HepG2 (cell line): ENCODE results near the gene EGFL8. TPM values are rescaled to one million over a fixed set of nuclear protein-coding genes. Genes with fewer than 3 reads are reported as not detected.

ENCODE experiments used
- CREM ChIP-seq, 2 experiments: sonication (generic) in 1 of 2; formaldehyde crosslinking in 1 of 2; IDR thresholded peaks; 2 replicates each; pipeline versions ENCODE4 v1.4.0 to v1.6.1; 2016 to 2020; ENCODE audit warnings: antibody characterized with exemption in 1 of 2, mild to moderate bottlenecking in 1 of 2, missing genetic modification reagents in 1 of 2
- FOXP1 ChIP-seq, 2 experiments: fragments of 450-650 bp in 1 of 2; IDR thresholded peaks; 2 replicates each; pipeline ENCODE4 v1.6.1; 2017 to 2018; ENCODE audit warnings: antibody characterized with exemption in 1 of 2
- HNF4A ChIP-seq: sonication (generic); formaldehyde crosslinking; IDR thresholded peaks from 2 replicates; pipeline ENCODE4 v1.4.0; 2020; ENCODE audit warnings: missing genetic modification reagents
- HOXA3 ChIP-seq: sonication (generic); formaldehyde crosslinking; IDR thresholded peaks from 2 replicates; pipeline ENCODE4 v1.5.0; 2020; ENCODE audit warnings: missing genetic modification reagents
- JUNB ChIP-seq: sonication (generic); formaldehyde crosslinking; IDR thresholded peaks from 2 replicates; pipeline ENCODE4 v1.8.0; 2022; ENCODE audit warnings: missing genetic modification reagents, mild to moderate bottlenecking, borderline replicate concordance
- KLF11 ChIP-seq: IDR thresholded peaks from 2 replicates; pipeline ENCODE4 v1.6.1; 2016; ENCODE audit warnings: missing compliant biosample characterization
- MBNL3 ChIP-seq: fragments of 250-450 bp; sonication (Bioruptor Pico); conservative IDR thresholded peaks from 2 replicates; pipeline ENCODE4 v1.8.0; 2022; ENCODE audit warnings: mild to moderate bottlenecking, inconsistent platforms
- NFE2 ChIP-seq: sonication (generic); formaldehyde crosslinking; IDR thresholded peaks from 2 replicates; pipeline ENCODE4 v1.4.0; 2020; ENCODE audit warnings: missing genetic modification reagents
- NFRKB ChIP-seq: fragments of 450-650 bp; IDR thresholded peaks from 2 replicates; pipeline ENCODE4 v1.6.1; 2017
- PRMT3 ChIP-seq: sonication (generic); formaldehyde crosslinking; IDR thresholded peaks from 2 replicates; pipeline ENCODE4 v1.8.1; 2022; ENCODE audit warnings: low read depth, mild to moderate bottlenecking, moderate library complexity, missing genetic modification reagents, borderline replicate concordance
- RNF2 ChIP-seq: fragments of 450-650 bp; conservative IDR thresholded peaks from 2 replicates; pipeline ENCODE4 v1.6.1; 2016; ENCODE audit warnings: low read depth
- SIN3B ChIP-seq: fragments of 150-350 bp; IDR thresholded peaks from 2 replicates; pipeline ENCODE4 v1.6.1; 2014; ENCODE audit warnings: low read length
- SOX5 ChIP-seq: IDR thresholded peaks from 2 replicates; pipeline ENCODE4 v1.6.1; 2016; ENCODE audit warnings: borderline replicate concordance
- SRF ChIP-seq: IDR thresholded peaks from 2 replicates; pipeline ENCODE4 v1.6.1; 2011; ENCODE audit warnings: mild to moderate bottlenecking, low read depth, low read length, moderate library complexity
- TARDBP ChIP-seq: sonication (generic); formaldehyde crosslinking; IDR thresholded peaks from 2 replicates; pipeline ENCODE4 v1.8.0; 2022; ENCODE audit warnings: mild to moderate bottlenecking, missing genetic modification reagents
- ZBTB7B ChIP-seq: sonication (generic); formaldehyde crosslinking; IDR thresholded peaks from 2 replicates; pipeline ENCODE4 v1.4.0; 2020; ENCODE audit warnings: missing genetic modification reagents
- ZMAT3 ChIP-seq: sonication (generic); formaldehyde crosslinking; conservative IDR thresholded peaks from 2 replicates; pipeline ENCODE4 v1.7.0; 2021; ENCODE audit warnings: missing genetic modification reagents
- ZNF101 ChIP-seq: sonication (generic); formaldehyde crosslinking; IDR thresholded peaks from 2 replicates; pipeline ENCODE4 v1.4.0; 2020; ENCODE audit warnings: mild to moderate bottlenecking, low read depth, missing genetic modification reagents, borderline replicate concordance
- ZNF484 ChIP-seq: sonication (generic); formaldehyde crosslinking; IDR thresholded peaks from 2 replicates; pipeline ENCODE4 v1.5.1; 2020; ENCODE audit warnings: mild to moderate bottlenecking, low read depth, missing genetic modification reagents, borderline replicate concordance
- ZNF563 ChIP-seq: sonication (generic); formaldehyde crosslinking; IDR thresholded peaks from 2 replicates; pipeline ENCODE4 v1.8.0; 2022; ENCODE audit warnings: mild to moderate bottlenecking, moderate library complexity, missing genetic modification reagents
- ZNF629 ChIP-seq: sonication (generic); formaldehyde crosslinking; conservative IDR thresholded peaks from 2 replicates; pipeline ENCODE4 v1.5.0; 2020; ENCODE audit warnings: missing genetic modification reagents
- ZNF788 ChIP-seq: sonication (generic); formaldehyde crosslinking; IDR thresholded peaks from 2 replicates; pipeline ENCODE4 v1.5.0; 2020; ENCODE audit warnings: mild to moderate bottlenecking, missing genetic modification reagents, borderline replicate concordance
- polyA plus RNA-seq, 8 experiments: library from polyadenylated mRNA; depleted of rRNA in 3 of 8; stranded (reverse) in 7 of 8; unstranded in 1 of 8; fragments of >200 nt; fragmentation: Illumina TruSeq in 4 of 8; extraction: Trizol in 4 of 8; gene quantifications; 2 replicates each; pipeline versions ENCODE4 v1.2.1 to v1.2.3, GENCODE V29; 2011 to 2016; ENCODE audit warnings: low read depth in 4 of 8, missing spikeins in 1 of 8, mixed read lengths in 1 of 8; ENCODE audit not compliant: insufficient read depth in 1 of 8
- total RNA-seq, 5 experiments: library from RNA; depleted of rRNA; stranded (reverse); fragments of >200 nt; fragmentation: Illumina TruSeq; extraction: Trizol; gene quantifications; 2 replicates each; pipeline ENCODE4 v1.2.3, GENCODE V29; 2016; ENCODE audit warnings: low read depth in 1 of 5
- TF ChIP-seq, protein P1 (sequence below): sonication (generic); formaldehyde crosslinking; IDR thresholded peaks from 2 replicates; pipeline ENCODE4 v1.5.1; 2020; ENCODE audit warnings: missing genetic modification reagents, mild to moderate bottlenecking, borderline replicate concordance
- TF ChIP-seq, protein P2 (sequence below): sonication (generic); formaldehyde crosslinking; IDR thresholded peaks from 2 replicates; pipeline ENCODE4 v1.5.0; 2020; ENCODE audit warnings: missing genetic modification reagents
- TF ChIP-seq, protein P3 (sequence below): sonication (generic); formaldehyde crosslinking; IDR thresholded peaks from 2 replicates; pipeline ENCODE4 v1.8.0; 2022; ENCODE audit warnings: low read depth, missing genetic modification reagents
- TF ChIP-seq, protein P4 (sequence below): sonication (generic); formaldehyde crosslinking; IDR thresholded peaks from 2 replicates; pipeline ENCODE4 v1.4.0; 2020; ENCODE audit warnings: missing genetic modification reagents, borderline replicate concordance

The EGFL8 gene
- total and polyA plus RNA-seq, 2 of the 13 experiments (the other 11 are each of a cell fraction or from before 2014, with no cell fraction given): 10.0 to 11.5 TPM

DNA sequence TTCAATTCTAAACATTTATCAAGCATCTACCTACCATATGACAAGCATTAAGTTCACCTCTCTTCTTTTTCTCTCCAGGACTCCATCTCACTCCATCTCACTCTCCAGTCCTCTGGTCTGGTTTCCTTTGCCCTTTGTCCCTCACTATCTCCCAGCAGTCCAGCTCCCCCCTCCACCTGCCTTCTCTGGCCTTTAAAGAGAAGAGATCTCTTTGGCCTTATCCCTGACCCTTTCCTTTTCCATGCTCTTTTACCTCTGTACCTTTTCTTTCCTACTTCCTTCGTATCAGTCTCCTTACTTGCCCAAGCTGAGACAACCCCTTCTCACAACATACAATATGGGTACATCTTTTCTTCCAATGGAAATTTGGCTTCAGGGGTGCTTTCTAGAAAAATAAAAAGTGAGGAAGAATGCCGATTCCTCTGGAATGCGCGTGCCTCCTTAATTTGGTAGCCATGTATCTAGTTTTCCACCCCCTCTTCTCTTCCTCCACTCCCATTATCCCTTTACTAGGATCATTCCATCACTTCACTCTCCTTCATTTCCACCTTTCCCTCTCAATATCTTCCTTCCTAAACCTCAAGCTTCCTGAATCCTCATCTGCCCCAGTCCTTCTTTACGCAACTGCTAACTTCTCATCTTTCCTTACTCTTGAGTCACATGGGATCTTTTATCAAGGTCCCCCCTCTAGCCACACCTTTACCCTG, 12.2 kb downstream of the EGFL8 start (continued):
- TF ChIP-seq HOXA3: no peak
- TF ChIP-seq KLF11 (CRISPR knock-in tag): no peak
- TF ChIP-seq ZNF484: no peak
- peak; percentile 40; the same call in 1 of the 2 replicates for TF ChIP-seq ZMAT3 (CRISPR knock-in tag)
- TF ChIP-seq JUNB: peak; percentile 51; the same call in 1 of the 2 replicates
- TF ChIP-seq ZNF629: no peak
- 0 out of 2 replicates have a peak, but pooled peaks have one; percentile 6 for TF ChIP-seq TARDBP (CRISPR knock-in tag)
- 0 out of 2 replicates have a peak, but pooled peaks have one; percentile 28 for TF ChIP-seq NFRKB
- no peak for TF ChIP-seq ZNF101 (CRISPR knock-in tag)
- TF ChIP-seq, protein P1, sequence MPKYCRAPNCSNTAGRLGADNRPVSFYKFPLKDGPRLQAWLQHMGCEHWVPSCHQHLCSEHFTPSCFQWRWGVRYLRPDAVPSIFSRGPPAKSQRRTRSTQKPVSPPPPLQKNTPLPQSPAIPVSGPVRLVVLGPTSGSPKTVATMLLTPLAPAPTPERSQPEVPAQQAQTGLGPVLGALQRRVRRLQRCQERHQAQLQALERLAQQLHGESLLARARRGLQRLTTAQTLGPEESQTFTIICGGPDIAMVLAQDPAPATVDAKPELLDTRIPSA (CRISPR knock-in tag): no peak
- no peak for TF ChIP-seq ZBTB7B (CRISPR knock-in tag)
- no peak for TF ChIP-seq SIN3B
- no peak for TF ChIP-seq FOXP1 (IDR thresholded peaks at IDR 0.05)
- no peak for TF ChIP-seq FOXP1 (CRISPR knock-in tag; IDR thresholded peaks at IDR 0.05)
- TF ChIP-seq NFE2 (CRISPR knock-in tag): no peak
- TF ChIP-seq, protein P2, sequence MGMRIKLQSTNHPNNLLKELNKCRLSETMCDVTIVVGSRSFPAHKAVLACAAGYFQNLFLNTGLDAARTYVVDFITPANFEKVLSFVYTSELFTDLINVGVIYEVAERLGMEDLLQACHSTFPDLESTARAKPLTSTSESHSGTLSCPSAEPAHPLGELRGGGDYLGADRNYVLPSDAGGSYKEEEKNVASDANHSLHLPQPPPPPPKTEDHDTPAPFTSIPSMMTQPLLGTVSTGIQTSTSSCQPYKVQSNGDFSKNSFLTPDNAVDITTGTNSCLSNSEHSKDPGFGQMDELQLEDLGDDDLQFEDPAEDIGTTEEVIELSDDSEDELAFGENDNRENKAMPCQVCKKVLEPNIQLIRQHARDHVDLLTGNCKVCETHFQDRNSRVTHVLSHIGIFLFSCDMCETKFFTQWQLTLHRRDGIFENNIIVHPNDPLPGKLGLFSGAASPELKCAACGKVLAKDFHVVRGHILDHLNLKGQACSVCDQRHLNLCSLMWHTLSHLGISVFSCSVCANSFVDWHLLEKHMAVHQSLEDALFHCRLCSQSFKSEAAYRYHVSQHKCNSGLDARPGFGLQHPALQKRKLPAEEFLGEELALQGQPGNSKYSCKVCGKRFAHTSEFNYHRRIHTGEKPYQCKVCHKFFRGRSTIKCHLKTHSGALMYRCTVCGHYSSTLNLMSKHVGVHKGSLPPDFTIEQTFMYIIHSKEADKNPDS (CRISPR knock-in tag): no peak
- no peak for TF ChIP-seq SRF
- TF ChIP-seq, protein P3, sequence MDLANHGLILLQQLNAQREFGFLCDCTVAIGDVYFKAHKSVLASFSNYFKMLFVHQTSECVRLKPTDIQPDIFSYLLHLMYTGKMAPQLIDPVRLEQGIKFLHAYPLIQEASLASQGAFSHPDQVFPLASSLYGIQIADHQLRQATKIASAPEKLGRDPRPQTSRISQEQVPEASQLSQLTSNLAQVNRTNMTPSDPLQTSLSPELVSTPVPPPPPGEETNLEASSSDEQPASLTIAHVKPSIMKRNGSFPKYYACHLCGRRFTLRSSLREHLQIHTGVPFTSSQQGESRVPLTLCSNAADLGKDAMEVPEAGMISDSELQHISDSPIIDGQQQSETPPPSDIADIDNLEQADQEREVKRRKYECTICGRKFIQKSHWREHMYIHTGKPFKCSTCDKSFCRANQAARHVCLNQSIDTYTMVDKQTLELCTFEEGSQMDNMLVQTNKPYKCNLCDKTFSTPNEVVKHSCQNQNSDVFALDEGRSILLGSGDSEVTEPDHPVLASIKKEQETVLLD (CRISPR knock-in tag): no peak
- TF ChIP-seq MBNL3 (CRISPR knock-in tag): no peak
- TF ChIP-seq CREM (IDR thresholded peaks at IDR 0.05): no peak
- TF ChIP-seq CREM (CRISPR knock-in tag; IDR thresholded peaks at IDR 0.05): no peak
- TF ChIP-seq SOX5: no peak
- no peak for TF ChIP-seq RNF2
- TF ChIP-seq PRMT3 (CRISPR knock-in tag): no peak
- 0 out of 2 replicates have a peak, but pooled peaks have one; percentile 14 for TF ChIP-seq HNF4A (CRISPR knock-in tag)
- TF ChIP-seq ZNF563: no peak
- TF ChIP-seq, protein P4, sequence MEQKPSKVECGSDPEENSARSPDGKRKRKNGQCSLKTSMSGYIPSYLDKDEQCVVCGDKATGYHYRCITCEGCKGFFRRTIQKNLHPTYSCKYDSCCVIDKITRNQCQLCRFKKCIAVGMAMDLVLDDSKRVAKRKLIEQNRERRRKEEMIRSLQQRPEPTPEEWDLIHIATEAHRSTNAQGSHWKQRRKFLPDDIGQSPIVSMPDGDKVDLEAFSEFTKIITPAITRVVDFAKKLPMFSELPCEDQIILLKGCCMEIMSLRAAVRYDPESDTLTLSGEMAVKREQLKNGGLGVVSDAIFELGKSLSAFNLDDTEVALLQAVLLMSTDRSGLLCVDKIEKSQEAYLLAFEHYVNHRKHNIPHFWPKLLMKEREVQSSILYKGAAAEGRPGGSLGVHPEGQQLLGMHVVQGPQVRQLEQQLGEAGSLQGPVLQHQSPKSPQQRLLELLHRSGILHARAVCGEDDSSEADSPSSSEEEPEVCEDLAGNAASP: peak; percentile 4; the same call in 1 of the 2 replicates
- TF ChIP-seq ZNF788 (CRISPR knock-in tag): no peak
